GM13977 (cell line): Measurements from ENCODE around the gene IFNL1.
"Not testable (repeated sequence)": the region's sequence is repeated elsewhere in the genome, so short reads cannot be mapped to it uniquely, and the experiment has no call there.

Source experiments
- DNase-seq: peaks from one replicate; pipeline ENCODE4 v3.0.0; 2012; ENCODE audit warnings: low spot score
- CTCF ChIP-seq: IDR thresholded peaks from 2 replicates; pipeline ENCODE4 v1.5.1; 2012; ENCODE audit warnings: mild to moderate bottlenecking, control low read depth; ENCODE audit not compliant: insufficient read depth; ENCODE audit errors: extremely low read depth, missing control alignments
- in situ Hi-C: fragments of 300-500 bp; cut with MboI; formaldehyde crosslinking; loops from one replicate; pipeline ENCODE4 v1.12.0; 2022; ENCODE audit warnings: low sequenced_read_pairs, low pct_unique_long_range_greater_than_20kb, mixed read lengths, inconsistent platforms; ENCODE audit not compliant: unreplicated experiment

Gene IFNL1

GRCh38 chr19:39325778-39326665 lies 29.8 kb downstream of the IFNL1 start:
- in situ Hi-C loops, result no loop called here
- TF ChIP-seq CTCF, result no peak
- no peak for DNase-seq

- in situ Hi-C loops, result no loop called here
- no peak for DNase-seq
- no peak for TF ChIP-seq CTCF
Measured at GRCh38 chr19:39327363-39328045, 31.3 kb downstream of the IFNL1 start.

GRCh38 chr19:39328046-39328705 lies 32.0 kb downstream of the IFNL1 start:
- TF ChIP-seq CTCF, result peak; percentile 96
- in situ Hi-C loops, result no loop called here
- peak; percentile 79 for DNase-seq

- no peak for DNase-seq
- in situ Hi-C loops, result loop anchor here (10.0 kb wide), 1 partner anchor 205 kb away; the partner anchor contains the start of gene PAK4
- no peak for TF ChIP-seq CTCF
Measured at GRCh38 chr19:39329948-39330347, 33.7 kb downstream of the IFNL1 start.

GRCh38 chr19:39332293-39332692 lies 36.1 kb downstream of the IFNL1 start:
- no peak for DNase-seq
- TF ChIP-seq CTCF, result no peak
- in situ Hi-C loops, result loop anchor here (10.0 kb wide), 1 partner anchor 207 kb away; the partner anchor contains the start of gene PAK4

GRCh38 chr19:39332738-39333137 lies 36.5 kb downstream of the IFNL1 start:
- not testable (repeated sequence) for DNase-seq
- in situ Hi-C loops, result loop anchor here (10.0 kb wide), 1 partner anchor 208 kb away; the partner anchor contains the start of gene PAK4
